A673 (cell line): ENCODE data around the gene UBE2E3. TPM values are rescaled to one million over a fixed set of nuclear protein-coding genes. Genes with fewer than 3 reads are reported as not detected.

Source experiments
- BruUV-seq: library from RNA; stranded (reverse); fragments of 400-500 nt; replicated peaks from 2 replicates; lab custom pipeline; 2021; lab: Mats Ljungman, UMichigan
- CTCF ChIA-PET: fragments of 300-600 bp; sonication (Branson Sonifier 250); formaldehyde crosslinking; loops from one replicate; lab custom pipeline; 2022; ENCODE audit warnings: antibody characterized with exemption; lab: Charles Lee
- POLR2A ChIA-PET: fragments of 300-600 bp; sonication (Branson Sonifier 250); formaldehyde crosslinking; loops from one replicate; lab custom pipeline; 2022; ENCODE audit warnings: antibody characterized with exemption; ENCODE audit not compliant: low non-redundant PET; lab: Charles Lee
- DNase-seq: peaks from one replicate; pipeline ENCODE4 v3.0.0-alpha.2; 2015; ENCODE audit warnings: low spot score
- H3K27ac ChIP-seq: fragments of 200-600 bp; sonication (generic); 2 replicates; pipeline ENCODE4 v1.5.1; 2016; ENCODE audit warnings: mixed run types, low read depth, mild to moderate bottlenecking, mixed read lengths, antibody characterized with exemption, low read length; ENCODE audit not compliant: poor library complexity, severe bottlenecking
- H3K27me3 ChIP-seq: fragments of 200-600 bp; sonication (generic); replicated peaks from 2 replicates; pipeline ENCODE4 v1.6.1; 2017; ENCODE audit warnings: mixed run types, low read depth, mild to moderate bottlenecking, mixed read lengths, antibody characterized with exemption, low read length; ENCODE audit not compliant: insufficient read depth, poor library complexity
- H3K36me3 ChIP-seq: fragments of 200-600 bp; sonication (generic); 2 replicates; pipeline ENCODE4 v1.6.1; 2016; ENCODE audit warnings: mixed run types, mild to moderate bottlenecking, mixed read lengths, antibody characterized with exemption, low read length; ENCODE audit not compliant: insufficient read depth, poor library complexity, severe bottlenecking
- H3K4me1 ChIP-seq: fragments of 200-600 bp; sonication (generic); 2 replicates; pipeline ENCODE4 v1.6.1; 2017; ENCODE audit warnings: mixed run types, mild to moderate bottlenecking, mixed read lengths, antibody characterized with exemption, low read length; ENCODE audit not compliant: insufficient read depth, poor library complexity, severe bottlenecking
- H3K4me3 ChIP-seq: fragments of 200-600 bp; sonication (generic); 2 replicates; pipeline ENCODE4 v1.5.1; 2016; ENCODE audit warnings: low read depth, mixed run types, mild to moderate bottlenecking, mixed read lengths, low read length; ENCODE audit not compliant: poor library complexity, severe bottlenecking
- H3K9me3 ChIP-seq: fragments of 200-600 bp; sonication (generic); 2 replicates; pipeline ENCODE4 v1.6.1; 2016; ENCODE audit warnings: mixed run types, low read depth, mild to moderate bottlenecking, mixed read lengths, antibody characterized with exemption, low read length; ENCODE audit not compliant: poor library complexity, severe bottlenecking
- EZH2 ChIP-seq: fragments of 200-600 bp; sonication (generic); IDR thresholded peaks from 2 replicates; pipeline ENCODE4 v1.6.1; 2017; ENCODE audit warnings: borderline replicate concordance, low read depth, mild to moderate bottlenecking, mixed read lengths, antibody characterized with exemption, low read length; ENCODE audit not compliant: poor library complexity, severe bottlenecking
- intact Hi-C: fragments of 100-400 bp; cut with micrococcal nuclease; formaldehyde crosslinking; loops from one replicate; pipeline ENCODE4 v1.10.0; 2022; ENCODE audit not compliant: unreplicated experiment
- total RNA-seq: library from RNA; stranded (reverse); gene quantifications from 2 replicates; pipeline ENCODE4 v1.2.3, GENCODE V29; 2021
- TF ChIP-seq, protein P1 (sequence below): fragments of 300-800, 200-600 bp; sonication (generic); conservative IDR thresholded peaks from 2 replicates; pipeline ENCODE4 v1.5.1; 2017; ENCODE audit warnings: low read depth, mild to moderate bottlenecking, antibody characterized with exemption, low read length, moderate library complexity, mixed read lengths

Gene UBE2E3
- total RNA-seq, 1 experiment from 2014 or later, result 103 TPM

DNA sequence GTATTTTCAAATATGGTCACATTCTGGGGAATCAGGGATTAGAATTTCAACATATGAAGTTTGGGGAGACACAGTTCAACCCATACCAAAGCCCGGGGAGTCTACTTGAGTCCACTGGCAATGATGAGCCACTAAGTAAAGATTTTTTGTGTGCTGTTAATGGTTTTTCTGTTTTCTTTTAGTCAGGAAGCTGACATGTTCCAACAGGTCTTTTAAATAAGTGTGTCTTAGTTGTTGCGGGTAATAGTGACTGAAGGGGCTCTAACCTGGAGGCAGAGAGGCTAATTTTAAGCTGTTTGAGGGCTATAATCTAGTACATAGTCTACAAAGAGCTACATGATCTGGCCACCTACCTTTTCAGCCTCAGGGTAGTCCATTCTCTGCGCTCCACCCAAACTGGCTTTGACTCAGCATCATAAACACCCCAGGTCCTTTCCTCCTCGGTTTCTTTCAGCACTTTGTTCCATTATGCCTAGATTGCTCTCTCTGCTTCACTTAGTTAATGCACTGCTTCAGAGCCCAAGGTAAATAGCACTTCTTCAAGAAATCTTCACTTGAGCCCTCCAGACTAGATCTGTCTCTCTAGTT is 17.6 kb upstream of the UBE2E3 start:
- no peaks in the 10 kb centered on the region for H3K9me3 ChIP-seq
- ChIA-PET POLR2A (no interaction called here), CTCF (no interaction called here)
- no peak overlapping the region for H3K4me3 ChIP-seq
- no peak for DNase-seq
- H3K4me1 ChIP-seq, result no peaks in the 10 kb centered on the region
- H3K27ac ChIP-seq, result no peak overlapping the region
- H3K36me3 ChIP-seq, result no peaks in the 10 kb centered on the region
- BruUV-seq, result no TSS peak
- TF ChIP-seq EZH2, result no peak
- intact Hi-C loops, result no loop called here
- no peaks in the 10 kb centered on the region for H3K27me3 ChIP-seq

- intact Hi-C loops, result no loop called here
- BruUV-seq, result no TSS peak
- ChIA-PET POLR2A (no interaction called here), CTCF (no interaction called here)
- H3K9me3 ChIP-seq, result no peaks in the 10 kb centered on the region
- H3K4me3 ChIP-seq, result no peak overlapping the region
- no peaks in the 10 kb centered on the region for H3K36me3 ChIP-seq
- H3K27me3 ChIP-seq, result no peaks in the 10 kb centered on the region
- DNase-seq, result no peak
- H3K27ac ChIP-seq, result no peak overlapping the region
- no peaks in the 10 kb centered on the region for H3K4me1 ChIP-seq
- TF ChIP-seq EZH2, result no peak
- TF ChIP-seq, protein P1, sequence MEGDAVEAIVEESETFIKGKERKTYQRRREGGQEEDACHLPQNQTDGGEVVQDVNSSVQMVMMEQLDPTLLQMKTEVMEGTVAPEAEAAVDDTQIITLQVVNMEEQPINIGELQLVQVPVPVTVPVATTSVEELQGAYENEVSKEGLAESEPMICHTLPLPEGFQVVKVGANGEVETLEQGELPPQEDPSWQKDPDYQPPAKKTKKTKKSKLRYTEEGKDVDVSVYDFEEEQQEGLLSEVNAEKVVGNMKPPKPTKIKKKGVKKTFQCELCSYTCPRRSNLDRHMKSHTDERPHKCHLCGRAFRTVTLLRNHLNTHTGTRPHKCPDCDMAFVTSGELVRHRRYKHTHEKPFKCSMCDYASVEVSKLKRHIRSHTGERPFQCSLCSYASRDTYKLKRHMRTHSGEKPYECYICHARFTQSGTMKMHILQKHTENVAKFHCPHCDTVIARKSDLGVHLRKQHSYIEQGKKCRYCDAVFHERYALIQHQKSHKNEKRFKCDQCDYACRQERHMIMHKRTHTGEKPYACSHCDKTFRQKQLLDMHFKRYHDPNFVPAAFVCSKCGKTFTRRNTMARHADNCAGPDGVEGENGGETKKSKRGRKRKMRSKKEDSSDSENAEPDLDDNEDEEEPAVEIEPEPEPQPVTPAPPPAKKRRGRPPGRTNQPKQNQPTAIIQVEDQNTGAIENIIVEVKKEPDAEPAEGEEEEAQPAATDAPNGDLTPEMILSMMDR, result no peak
Observed at GRCh38 chr2:180966378-180966777, 14.0 kb upstream of the UBE2E3 start.

GRCh38 chr2:180969124-180969523 is 11.3 kb upstream of the UBE2E3 start:
- intact Hi-C loops, result no loop called here
- no peak overlapping the region for H3K4me3 ChIP-seq
- no peak for TF ChIP-seq EZH2
- TF ChIP-seq, protein P1, result no peak
- no TSS peak for BruUV-seq
- H3K36me3 ChIP-seq, result no peaks in the 10 kb centered on the region
- no peak overlapping the region for H3K27ac ChIP-seq
- H3K4me1 ChIP-seq, result no peaks in the 10 kb centered on the region
- POLR2A ChIA-PET, result no interaction called here
- no peaks in the 10 kb centered on the region for H3K9me3 ChIP-seq
- H3K27me3 ChIP-seq, result no peaks in the 10 kb centered on the region
- DNase-seq, result no peak
- CTCF ChIA-PET, result interaction anchor here (1.2 kb wide), 1 partner anchor 11 kb away, joined by 3 read pairs; the partner anchor contains the start of gene UBE2E3

GRCh38 chr2:180970016-180970415 is 10.4 kb upstream of the UBE2E3 start:
- DNase-seq, result no peak
- TF ChIP-seq EZH2, result no peak
- TF ChIP-seq, protein P1, result no peak
- BruUV-seq, result no TSS peak
- no peaks in the 10 kb centered on the region for H3K27me3 ChIP-seq
- CTCF ChIA-PET, result interaction anchor here (1.0 kb wide), 1 partner anchor 10 kb away, joined by 3 read pairs; the partner anchor contains the start of gene UBE2E3
- H3K4me1 ChIP-seq, result no peaks in the 10 kb centered on the region
- POLR2A ChIA-PET, result no interaction called here
- H3K36me3 ChIP-seq, result no peaks in the 10 kb centered on the region
- H3K27ac ChIP-seq, result no peak overlapping the region
- no peak overlapping the region for H3K4me3 ChIP-seq
- intact Hi-C loops, result no loop called here
- no peaks in the 10 kb centered on the region for H3K9me3 ChIP-seq
